ENCODE measurements around the gene CYLD. TPM values are rescaled to one million over a fixed set of nuclear protein-coding genes. Genes with fewer than 3 reads are reported as not detected.

Gene CYLD
- total RNA-seq, 2 experiments from 2014 or later, result 7.4 to 14.9 TPM

GRCh38 chr16:50844840-50845239, 103.0 kb downstream of the CYLD start:
- no TSS peak for BruUV-seq (replicated peaks)
- no peaks in the 10 kb centered on the region for H4K20me1 ChIP-seq (ENCODE audit: insufficient read depth, low read length)
- H3K9me3 ChIP-seq (ENCODE audit: low read length), result no peaks in the 10 kb centered on the region
- H3K4me1 ChIP-seq (ENCODE audit: insufficient read depth, low read length, poor library complexity, severe bottlenecking), result no peaks in the 10 kb centered on the region
- H3K27ac ChIP-seq (ENCODE audit: low read depth, low read length, poor library complexity, severe bottlenecking), result no peak overlapping the region
- H3K9me2 ChIP-seq (ENCODE audit: insufficient read depth, low read length), result no peaks in the 10 kb centered on the region
- no peak for DNase-seq (ENCODE audit: low spot score)
- H2AFZ ChIP-seq (ENCODE audit: low read length), result no peak overlapping the region
- no peak overlapping the region for H3K4me3 ChIP-seq (ENCODE audit: low read depth, low read length, poor library complexity, severe bottlenecking)
- intact Hi-C loops (cut with micrococcal nuclease; ENCODE audit: unreplicated experiment), result no loop called here
- H3K36me3 ChIP-seq (ENCODE audit: insufficient read depth, low read length), result no peaks in the 10 kb centered on the region
- CTCF ChIA-PET (ENCODE audit: unreplicated experiment), result no interaction called here
- POLR2A ChIA-PET, result no interaction called here
- no peaks in the 10 kb centered on the region for H3K79me2 ChIP-seq (ENCODE audit: insufficient read depth, low read depth, low read length)
- TF ChIP-seq EZH2phosphoT487 (IDR thresholded peaks at IDR 0.05; ENCODE audit: borderline replicate concordance, low read depth, low read length) (no peak), CTCF (conservative IDR thresholded peaks at IDR 0.05; ENCODE audit: low read length) (no peak)
- H3K4me2 ChIP-seq (ENCODE audit: low read length), result no peak overlapping the region

GRCh38 chr16:50845296-50845695, 103.4 kb downstream of the CYLD start:
- H3K27ac ChIP-seq (ENCODE audit: low read depth, low read length, poor library complexity, severe bottlenecking), result no peak overlapping the region
- no peak overlapping the region for H3K4me2 ChIP-seq (ENCODE audit: low read length)
- H4K20me1 ChIP-seq (ENCODE audit: insufficient read depth, low read length), result no peaks in the 10 kb centered on the region
- no peaks in the 10 kb centered on the region for H3K9me3 ChIP-seq (ENCODE audit: low read length)
- ChIA-PET POLR2A (no interaction called here), CTCF (ENCODE audit: unreplicated experiment) (no interaction called here)
- no peak overlapping the region for H2AFZ ChIP-seq (ENCODE audit: low read length)
- no peak for DNase-seq (ENCODE audit: low spot score)
- no peaks in the 10 kb centered on the region; the same call in 1 of the 2 replicates for H3K9me2 ChIP-seq (ENCODE audit: insufficient read depth, low read length)
- H3K4me1 ChIP-seq (ENCODE audit: insufficient read depth, low read length, poor library complexity, severe bottlenecking), result no peaks in the 10 kb centered on the region
- H3K79me2 ChIP-seq (ENCODE audit: insufficient read depth, low read depth, low read length), result no peaks in the 10 kb centered on the region
- H3K4me3 ChIP-seq (ENCODE audit: low read depth, low read length, poor library complexity, severe bottlenecking), result no peak overlapping the region
- TF ChIP-seq EZH2phosphoT487 (IDR thresholded peaks at IDR 0.05; ENCODE audit: borderline replicate concordance, low read depth, low read length) (no peak), CTCF (conservative IDR thresholded peaks at IDR 0.05; ENCODE audit: low read length) (no peak)
- H3K36me3 ChIP-seq (ENCODE audit: insufficient read depth, low read length), result no peaks in the 10 kb centered on the region
- intact Hi-C loops (cut with micrococcal nuclease; ENCODE audit: unreplicated experiment), result no loop called here
- no TSS peak for BruUV-seq (replicated peaks)

- BruUV-seq (replicated peaks), result no TSS peak
- Histone ChIP-seq H3K4me3 (ENCODE audit: low read depth, low read length, poor library complexity, severe bottlenecking) (no peak overlapping the region), H2AFZ (ENCODE audit: low read length) (no peak overlapping the region), H3K79me2 (ENCODE audit: insufficient read depth, low read depth, low read length) (no peaks in the 10 kb centered on the region), H3K9me3 (ENCODE audit: low read length) (no peaks in the 10 kb centered on the region), H3K4me2 (ENCODE audit: low read length) (no peak overlapping the region), H3K9me2 (ENCODE audit: insufficient read depth, low read length) (no peaks in the 10 kb centered on the region; the same call in 1 of the 2 replicates), H3K36me3 (ENCODE audit: insufficient read depth, low read length) (no peaks in the 10 kb centered on the region), H3K4me1 (ENCODE audit: insufficient read depth, low read length, poor library complexity, severe bottlenecking) (no peaks in the 10 kb centered on the region), H4K20me1 (ENCODE audit: insufficient read depth, low read length) (no peaks in the 10 kb centered on the region), H3K27ac (ENCODE audit: low read depth, low read length, poor library complexity, severe bottlenecking) (no peak overlapping the region)
- no peak for TF ChIP-seq EZH2phosphoT487 (IDR thresholded peaks at IDR 0.05; ENCODE audit: borderline replicate concordance, low read depth, low read length)
- no peak for TF ChIP-seq CTCF (conservative IDR thresholded peaks at IDR 0.05; ENCODE audit: low read length)
- POLR2A ChIA-PET, result interaction anchor here (0.5 kb wide), 1 partner anchor 1065 kb away, joined by 3 read pairs; no protein-coding TSS in a partner anchor
- intact Hi-C loops (cut with micrococcal nuclease; ENCODE audit: unreplicated experiment), result no loop called here
- no peak for DNase-seq (ENCODE audit: low spot score)
- CTCF ChIA-PET (ENCODE audit: unreplicated experiment), result no interaction called here
Observed at GRCh38 chr16:50846511-50846910, 104.6 kb downstream of the CYLD start.
